ENCODE data around the gene DRD4.

The DRD4 gene

DNA sequence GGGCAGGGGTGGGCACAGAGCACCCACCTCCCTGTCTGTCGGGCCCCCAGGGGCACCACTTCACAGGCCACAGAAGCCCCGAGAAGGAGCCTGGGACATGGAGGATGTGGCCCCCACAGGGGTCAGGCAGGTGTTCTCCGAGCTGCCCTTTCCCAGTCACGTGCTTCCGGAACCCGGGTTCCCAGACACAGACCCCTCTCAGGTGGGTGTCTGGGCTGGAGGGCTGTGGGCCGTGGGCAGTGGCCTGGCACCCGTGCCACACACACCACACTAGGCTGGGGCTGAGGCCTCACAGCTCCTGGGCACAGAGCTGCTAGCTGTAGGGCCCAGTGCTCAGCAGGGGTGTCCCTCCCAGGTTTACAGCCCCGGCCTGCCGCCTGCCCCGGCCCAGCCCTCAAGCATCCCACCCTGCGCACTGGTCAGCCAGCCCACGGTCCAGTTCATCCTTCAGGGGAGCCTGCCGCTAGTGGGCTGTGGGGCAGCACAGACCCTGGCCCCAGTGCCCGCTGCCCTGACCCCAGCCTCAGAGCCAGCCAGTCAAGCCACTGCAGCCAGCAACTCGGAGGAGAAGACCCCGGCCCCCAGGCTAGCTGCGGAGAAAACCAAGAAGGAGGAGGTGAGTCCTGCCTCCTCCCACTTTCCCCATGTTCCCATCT, 26.8 kb upstream of the DRD4 start:
- no peak for DNase-seq (ENCODE audit: low spot score)

- peak; percentile 63 for DNase-seq (ENCODE audit: low spot score)
Measured at GRCh38 chr11:611001-611996, 25.8 kb upstream of the DRD4 start.

DNA sequence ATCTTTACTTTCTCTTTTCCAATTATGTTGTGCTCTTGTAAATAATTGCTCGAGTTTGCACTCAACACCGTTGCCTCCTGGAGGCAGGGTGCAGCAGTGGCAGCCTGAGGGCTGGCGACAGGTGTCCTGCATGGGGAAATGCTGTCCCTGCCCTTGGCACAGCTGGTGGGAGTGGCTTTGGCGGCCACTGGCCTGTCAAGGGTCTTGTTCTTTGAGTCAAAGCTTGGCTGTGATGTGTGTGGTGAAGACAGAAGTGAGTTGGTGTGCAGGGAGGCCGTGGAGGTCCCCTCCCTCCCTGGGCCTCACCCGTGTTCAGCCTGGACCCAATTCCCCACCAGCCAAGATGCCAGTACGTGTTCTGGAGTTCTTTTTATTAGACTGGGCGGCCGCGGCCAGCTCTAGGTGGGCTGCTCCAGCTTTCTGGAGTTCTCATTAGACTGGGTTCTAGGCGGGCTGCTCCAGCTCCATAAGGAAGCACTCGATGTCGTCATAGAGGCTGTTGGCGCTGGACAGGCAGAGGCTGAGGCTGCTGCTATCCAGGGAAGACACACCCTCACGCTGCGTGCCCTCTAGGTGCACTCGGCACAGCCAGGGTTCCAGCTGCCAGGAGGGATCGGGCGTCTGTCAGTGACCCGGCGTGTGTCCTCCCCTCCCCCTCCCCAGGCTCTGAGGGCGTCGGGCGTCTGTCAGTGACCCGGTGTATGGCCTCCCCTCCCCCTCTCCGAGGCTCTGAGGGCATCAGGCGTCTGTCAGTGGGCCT, 24.7 kb upstream of the DRD4 start:
- DNase-seq (ENCODE audit: low spot score): peak; percentile 70

GRCh38 chr11:612961-613300, 24.1 kb upstream of the DRD4 start:
- DNase-seq (ENCODE audit: low spot score): no peak

DNA sequence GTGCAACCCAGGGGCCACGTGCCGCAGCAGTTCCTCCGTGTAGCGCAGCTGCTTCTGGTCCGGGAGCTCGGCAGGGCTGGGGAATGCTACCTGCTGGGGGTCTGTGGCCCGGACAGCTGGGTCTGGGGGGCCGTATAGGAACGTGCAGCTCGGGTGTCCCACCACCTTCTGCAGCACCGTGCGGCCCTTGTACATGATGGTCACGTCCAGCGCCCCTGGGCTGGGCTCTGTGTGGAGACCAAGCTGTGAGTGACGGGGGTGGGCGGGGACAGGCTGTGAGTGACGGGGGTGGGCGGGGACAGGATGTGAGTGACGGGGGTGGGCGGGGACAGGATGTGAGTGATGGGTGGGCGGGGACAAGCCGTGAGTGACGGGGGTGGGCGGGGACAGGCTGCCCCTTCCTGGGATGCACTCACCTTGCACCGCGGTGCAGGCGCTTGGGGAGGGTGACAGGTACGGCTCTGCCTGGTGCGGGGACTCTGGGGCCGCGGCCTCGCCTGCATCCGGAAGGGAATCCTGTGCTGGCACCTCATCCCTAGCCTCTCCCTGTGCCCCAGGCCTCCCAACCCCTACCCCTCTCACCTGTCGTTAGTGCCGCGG, 23.6 kb upstream of the DRD4 start:
- DNase-seq (ENCODE audit: low spot score): peak; percentile 69

- peak; percentile 63 for DNase-seq (ENCODE audit: low spot score)
Measured at GRCh38 chr11:614021-614622, 22.9 kb upstream of the DRD4 start.

DNA sequence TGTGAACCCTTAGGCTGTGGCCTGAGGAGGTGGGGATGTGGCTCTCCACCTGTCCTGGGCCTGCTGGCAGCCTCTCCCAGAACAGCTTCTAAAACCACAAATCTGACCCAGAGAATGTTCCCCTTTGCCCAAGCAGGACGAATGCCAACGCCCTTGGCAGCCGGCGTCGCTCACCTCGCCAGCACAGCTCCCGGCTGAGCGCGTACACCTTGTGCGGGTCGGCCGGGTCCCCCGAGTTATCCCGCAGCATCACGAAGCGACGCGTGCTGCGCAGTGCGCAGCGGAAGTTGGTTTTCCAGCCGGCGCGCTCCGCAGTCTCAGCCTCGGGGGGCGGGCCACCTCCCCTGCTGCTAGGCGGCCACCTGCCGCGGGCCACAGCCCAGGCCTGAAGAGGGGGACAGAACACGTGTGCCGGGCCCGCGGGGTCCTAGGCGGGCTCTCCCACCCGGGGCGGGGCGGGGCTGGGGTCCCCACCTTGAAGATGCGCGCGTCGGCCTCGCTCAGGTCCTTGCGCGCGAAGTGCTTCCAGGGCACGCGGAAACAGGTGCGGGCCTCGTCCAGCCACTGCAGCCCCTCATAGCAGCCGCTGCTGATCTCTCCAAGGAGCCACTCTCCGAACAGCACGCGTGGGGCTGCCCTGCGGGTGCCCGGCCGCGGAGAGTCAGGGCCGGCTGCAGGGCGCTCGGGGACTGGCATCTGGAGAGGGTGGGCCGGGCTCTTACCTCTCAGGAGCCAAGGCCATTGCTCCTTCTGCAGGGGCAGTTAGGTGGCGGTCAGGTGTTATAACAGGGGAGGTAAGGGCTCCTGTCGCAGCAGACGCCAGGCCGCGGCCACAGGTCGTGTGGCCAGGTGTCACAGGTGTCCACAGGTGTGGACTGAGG, 22.2 kb upstream of the DRD4 start:
- peak; percentile 67 for DNase-seq (ENCODE audit: low spot score)

- peak; percentile 95 for DNase-seq (ENCODE audit: low spot score)
Measured at GRCh38 chr11:615504-616319, 21.4 kb upstream of the DRD4 start, which contains the start of gene IRF7. TSS of gene IRF7 (minus strand) at chr11:615950. CDS start at chr11:615364, 586 bp downstream.

GRCh38 chr11:616320-617198, 20.5 kb upstream of the DRD4 start:
- DNase-seq (ENCODE audit: low spot score): peak; percentile 62

DNA sequence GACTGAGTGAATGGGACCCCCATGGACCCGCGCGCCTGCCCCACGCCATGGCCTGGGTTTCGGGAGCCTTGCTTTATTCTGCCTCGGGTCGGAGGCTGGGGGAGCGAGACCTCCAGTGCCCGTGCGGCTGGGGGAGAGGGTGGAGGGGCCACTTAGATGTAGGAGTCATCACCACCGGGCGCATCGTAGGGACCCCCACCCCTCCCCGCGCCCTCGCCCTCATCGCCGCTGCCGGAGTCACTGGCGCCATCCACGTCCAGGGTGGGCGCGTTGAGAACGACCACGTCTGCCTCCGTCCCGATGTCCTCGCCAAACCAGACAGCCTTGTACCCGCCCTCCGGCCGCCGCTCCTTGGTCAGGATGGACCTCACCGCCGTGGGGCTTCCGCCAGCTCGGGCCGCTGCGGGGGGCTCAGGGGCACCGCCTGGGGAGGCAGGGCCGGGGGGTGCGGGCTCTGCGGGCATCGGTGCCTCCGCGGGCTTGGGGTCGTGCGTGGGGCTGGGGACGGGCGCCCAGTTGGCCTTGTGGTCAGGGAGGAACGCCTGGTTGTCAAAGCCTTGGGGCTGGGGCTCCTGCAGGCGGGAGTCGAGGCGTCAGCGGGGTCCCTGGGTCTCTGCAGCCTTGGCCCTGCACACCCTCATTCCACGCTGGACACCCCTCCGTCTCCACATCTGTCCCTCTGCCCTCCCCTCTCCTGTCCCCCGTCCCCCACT, 19.7 kb upstream of the DRD4 start:
- DNase-seq (ENCODE audit: low spot score): no peak

DNA sequence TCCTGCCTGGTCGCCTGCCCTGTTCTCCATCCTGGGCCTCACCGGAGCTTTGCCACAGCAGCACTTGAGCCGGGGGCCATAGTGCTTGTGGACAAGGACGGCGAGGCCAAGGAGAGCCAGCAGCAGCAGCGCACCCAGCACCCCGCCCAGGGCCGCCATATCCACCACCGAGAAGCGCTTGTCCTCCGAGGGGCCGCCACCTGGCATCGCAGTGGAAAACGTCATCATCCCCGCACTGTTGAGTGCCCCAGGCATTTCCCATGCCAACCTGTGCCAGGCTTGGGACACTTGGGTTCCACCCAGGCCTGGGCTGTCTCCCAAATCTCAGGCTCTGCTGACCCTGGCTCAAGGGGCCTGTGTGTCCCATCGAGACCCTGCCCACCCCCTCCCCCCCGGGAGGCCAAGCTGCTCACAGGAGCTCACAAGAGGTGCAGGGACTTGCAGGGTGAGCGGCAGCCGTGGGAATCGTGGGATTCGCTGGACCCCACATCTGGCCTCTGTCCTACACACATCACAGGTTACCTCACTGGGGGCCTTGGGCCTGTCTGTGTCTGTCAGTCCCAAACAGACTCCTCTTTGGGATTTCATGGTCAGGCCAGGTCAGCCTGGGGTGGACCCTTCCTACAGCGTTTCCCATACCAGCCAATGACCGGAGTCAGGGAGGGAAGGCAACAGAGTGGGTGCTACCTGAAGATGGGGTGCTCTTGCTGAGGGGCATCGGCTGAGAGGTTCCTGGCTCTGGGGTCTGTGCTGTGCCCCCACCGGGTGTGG, 19.0 kb upstream of the DRD4 start:
- DNase-seq (ENCODE audit: low spot score): no peak

DNA sequence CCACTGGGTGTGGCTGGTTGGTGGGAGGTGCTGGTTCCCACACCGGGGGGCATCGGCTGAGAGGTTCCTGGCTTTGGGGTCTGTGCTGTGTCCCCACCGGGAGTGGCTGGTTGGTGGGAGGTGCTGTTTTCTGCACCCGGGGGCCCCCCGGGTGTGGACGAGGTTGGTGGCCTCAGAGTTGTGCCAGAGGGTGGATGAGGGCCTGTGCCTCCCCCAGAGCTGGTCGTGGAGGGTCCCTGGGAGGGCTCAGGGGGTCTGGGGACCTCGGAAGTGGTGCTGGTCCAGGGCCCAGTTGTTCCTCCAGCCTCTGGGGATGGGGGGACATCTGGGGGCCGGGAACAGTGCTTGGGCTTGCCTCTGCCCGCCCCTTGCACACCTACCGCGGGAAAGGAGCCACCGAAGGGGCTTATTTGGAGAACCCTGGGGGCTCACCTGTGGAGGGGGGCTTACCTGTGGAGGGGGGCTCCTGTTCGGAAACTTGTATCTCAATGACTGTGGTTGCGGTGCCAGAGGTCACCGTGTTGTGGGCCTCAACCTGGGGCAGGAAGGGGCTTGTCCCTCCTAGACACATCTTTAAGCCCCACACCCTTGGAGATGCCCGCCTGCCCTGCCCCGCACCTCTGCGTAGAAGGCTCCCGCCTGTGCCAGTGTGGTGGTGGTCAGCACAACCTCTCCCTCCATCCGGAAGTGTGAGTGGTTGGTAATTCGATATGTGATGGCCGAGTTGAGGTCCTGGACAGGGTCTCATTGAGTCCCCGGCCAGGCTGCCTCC, 18.0 kb upstream of the DRD4 start:
- DNase-seq (ENCODE audit: low spot score): no peak

GRCh38 chr11:619628-620050, 17.4 kb upstream of the DRD4 start:
- no peak for DNase-seq (ENCODE audit: low spot score)

DNA sequence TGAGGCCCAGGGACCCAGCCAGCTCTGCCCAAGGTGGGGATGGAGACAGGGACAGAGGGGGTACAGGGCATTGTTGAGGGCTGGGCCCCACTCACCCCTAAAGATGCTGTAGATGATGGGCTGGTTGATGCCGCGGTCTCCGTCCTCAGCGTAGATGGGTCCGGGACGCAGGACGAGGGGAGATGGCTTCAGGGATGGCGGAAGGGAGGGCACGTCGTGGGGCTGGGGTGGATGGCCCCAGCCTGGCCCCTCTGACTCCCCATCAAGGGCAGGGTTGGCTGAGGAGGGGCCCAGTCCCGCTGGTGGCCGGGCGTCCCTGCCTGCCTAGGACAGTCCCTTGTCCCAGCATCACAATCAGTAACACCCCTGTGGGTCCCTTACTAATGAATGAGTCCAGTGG, 16.9 kb upstream of the DRD4 start:
- no peak for DNase-seq (ENCODE audit: low spot score)

- DNase-seq (ENCODE audit: low spot score): no peak
Measured at GRCh38 chr11:620935-621814, 15.9 kb upstream of the DRD4 start.

All from left forelimb (tissue), 1 donor.